Measurements from ENCODE around the gene MBD3.

GRCh38 chr19:1551068-1552040 is 41.3 kb downstream of the MBD3 start:
- TF ChIP-seq POLR2A (IDR thresholded peaks at IDR 0.05): no peak
- TF ChIP-seq CTCF (IDR thresholded peaks at IDR 0.05): no peak
